NCI-H146 (cell line): ENCODE measurements around the gene TSPAN18.

Experiments
- DNase-seq: peaks from one replicate; lab custom pipeline; 2025; lab: John Stamatoyannopoulos, UW

The TSPAN18 gene

DNA sequence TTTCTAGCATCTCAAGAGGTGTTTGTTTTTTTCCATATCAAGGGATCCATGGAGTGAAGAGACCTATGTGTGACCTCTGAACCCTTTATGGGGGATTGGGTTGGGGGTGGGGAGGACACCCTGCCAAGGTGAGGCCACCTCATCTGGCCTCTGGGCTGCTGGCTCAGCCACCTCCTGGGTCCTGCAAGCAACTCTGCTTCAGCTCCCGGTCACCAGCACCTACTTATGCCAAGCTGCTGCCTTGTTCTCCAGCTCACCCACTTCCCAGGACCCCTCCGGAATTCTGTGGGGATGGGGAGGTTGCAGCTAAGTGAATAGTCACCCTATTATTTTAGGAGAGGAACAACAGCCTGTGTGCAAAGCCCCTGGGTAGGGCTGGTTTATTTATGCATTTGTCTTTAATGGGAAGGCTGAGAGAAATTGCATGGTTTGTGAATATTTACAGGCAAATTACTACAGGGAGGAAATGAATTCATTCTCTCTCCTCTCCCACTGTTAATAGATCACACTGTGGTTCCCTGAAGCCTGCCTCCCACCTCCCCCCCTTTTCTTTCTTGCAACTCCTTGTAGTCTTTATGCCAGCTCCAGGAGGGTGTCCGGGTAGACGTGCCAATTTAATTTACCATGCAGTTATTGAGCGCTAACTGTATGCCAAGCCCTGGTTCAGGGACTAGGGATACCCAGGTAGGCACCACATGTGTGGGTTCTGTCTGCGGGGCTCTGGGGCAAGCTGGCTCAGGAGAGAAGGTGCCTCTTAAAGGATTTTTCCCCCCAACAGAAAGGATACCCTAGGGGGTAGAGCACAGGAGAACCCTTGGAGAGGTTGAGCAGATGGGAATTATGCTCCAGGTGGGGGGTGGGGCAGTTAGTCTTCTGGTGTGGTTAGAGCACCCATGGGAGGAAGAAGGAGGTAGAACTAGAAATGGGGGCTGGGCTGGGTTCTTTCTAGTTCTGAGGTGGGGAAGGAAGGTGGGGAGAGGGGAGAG, 50.7 kb downstream of the TSPAN18 start:
- DNase-seq = no peak

DNA sequence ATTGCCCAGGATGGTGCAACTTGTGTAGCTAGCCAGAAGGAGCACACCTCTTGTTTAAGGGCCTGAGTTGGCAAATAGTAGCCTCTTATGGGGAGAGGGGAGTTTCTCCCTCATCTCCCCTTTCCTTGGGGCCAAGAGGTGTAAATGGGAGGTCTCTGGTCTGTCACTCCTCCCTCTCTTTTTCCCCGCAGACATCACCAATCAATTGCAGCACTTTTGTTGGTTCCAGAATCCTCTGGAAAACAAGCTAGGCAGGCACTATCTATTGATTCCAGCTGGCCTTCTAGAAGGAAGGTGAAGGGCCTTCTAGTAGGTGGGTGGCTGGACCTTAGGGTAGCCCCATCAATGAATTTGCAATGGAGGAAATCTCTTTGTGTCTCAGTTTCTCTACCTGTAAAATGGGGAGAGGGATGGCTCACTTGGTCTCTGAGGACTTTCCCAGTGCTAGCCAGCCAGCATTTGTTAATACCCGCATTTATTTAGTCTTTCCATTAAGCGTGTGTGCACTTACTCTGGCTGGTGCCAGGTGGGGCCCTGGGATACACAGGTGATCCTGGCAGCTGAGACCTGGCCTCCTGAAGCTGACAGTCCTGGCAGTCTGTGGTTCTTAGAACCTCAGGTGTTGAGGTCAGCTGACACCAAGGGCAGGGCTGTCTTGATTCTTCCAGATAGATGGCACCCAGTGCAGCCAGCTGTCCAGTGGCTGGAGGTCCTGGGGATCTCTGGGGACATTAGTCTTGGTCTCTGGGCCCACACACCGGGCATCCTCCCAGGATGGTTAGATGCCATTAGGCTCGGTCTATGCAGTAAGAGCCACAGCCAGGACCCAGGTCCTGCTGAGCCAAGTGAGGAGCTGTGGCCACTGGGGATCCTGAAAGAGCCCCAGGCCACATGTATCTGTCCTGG, 51.7 kb downstream of the TSPAN18 start:
- DNase-seq = no peak

DNA sequence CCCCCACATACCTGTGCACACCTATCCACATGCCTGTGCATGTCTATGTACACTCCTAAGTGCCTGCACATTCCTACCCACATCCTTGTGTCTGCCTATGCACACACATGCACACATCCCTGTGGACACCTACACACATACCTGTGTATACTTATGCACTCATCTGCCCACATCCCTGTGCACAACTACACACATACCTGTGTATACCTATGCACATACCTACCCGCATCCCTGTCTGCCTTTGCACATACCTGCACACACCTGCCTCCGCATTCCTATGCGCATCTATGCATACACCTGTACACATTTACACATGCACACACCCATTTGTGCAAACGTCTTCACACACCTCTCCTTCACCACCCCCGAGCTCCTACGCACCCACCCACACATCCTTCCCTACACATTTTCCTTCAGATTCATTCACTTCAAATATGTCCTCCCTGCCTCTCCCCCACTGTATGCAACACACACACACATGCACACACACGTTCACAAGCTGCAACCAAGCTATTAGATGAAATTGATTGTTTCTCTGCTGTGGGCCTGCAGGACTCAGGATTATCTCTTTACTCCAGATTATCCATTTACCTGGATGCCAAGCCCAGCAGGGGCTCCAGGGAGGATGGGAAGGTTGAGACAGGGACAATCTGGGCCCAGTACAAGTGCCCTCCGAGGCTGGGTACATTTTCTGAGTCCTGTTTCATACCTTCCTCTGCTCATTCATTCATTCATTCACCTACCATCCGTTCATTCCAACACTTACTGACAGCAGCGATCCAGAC, 53.2 kb downstream of the TSPAN18 start:
- DNase-seq = no peak

DNA sequence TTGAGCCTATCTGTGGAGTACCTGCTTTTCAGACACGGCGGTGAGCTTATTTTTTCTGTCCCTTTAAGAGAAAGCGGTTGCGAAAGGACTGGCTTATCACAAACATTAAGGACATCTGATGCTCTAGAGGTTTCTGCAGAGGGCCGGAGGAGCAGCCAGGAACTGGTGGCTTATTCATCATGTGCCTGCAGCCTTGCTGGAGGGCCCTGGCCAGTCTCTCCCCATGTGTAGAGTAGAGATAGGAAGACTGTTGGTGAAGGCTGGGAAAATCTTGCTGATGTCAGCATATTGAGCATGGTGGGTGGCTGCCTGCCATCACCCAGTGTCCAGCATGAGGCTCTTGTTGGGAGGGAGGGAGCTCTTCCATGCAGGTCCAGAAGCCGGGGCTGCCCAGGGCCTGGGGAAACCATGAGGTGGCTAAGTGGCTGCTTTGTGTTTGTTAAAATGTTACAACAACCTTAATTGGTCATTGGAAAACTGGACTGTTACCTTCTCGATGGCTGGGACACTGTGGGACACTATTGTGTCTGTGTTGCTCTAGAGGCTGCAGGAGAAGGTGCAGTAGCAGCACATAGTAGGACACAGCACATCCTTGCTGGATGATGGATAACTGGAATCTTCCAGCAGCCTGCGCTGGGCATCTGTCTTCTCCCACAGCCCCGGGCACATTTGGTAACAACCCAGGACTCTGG, 54.3 kb downstream of the TSPAN18 start:
- DNase-seq = no peak

GRCh38 chr11:44781655-44782054, 54.9 kb downstream of the TSPAN18 start:
- DNase-seq = no peak

DNA sequence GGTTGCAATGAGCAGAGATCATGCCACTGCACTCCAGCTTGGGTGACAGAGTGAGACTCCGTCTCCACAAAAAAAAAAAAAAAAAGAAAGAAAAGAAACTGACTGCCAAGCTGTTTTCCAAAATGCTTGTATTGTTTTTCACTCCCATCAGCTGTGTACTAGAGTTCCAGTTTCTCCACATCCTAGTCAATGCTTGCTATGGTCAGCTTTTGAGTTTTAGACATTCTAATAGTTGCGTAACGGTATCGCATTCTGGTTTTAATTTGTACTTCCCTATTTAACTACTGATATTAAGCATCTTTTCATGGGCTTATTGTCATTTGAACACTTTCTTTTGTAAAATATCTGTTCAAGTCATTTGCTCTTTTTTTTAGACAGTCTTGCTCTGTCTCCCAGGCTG, 55.7 kb downstream of the TSPAN18 start:
- DNase-seq = no peak

GRCh38 chr11:44784436-44784760, 57.6 kb downstream of the TSPAN18 start:
- DNase-seq = no peak

DNA sequence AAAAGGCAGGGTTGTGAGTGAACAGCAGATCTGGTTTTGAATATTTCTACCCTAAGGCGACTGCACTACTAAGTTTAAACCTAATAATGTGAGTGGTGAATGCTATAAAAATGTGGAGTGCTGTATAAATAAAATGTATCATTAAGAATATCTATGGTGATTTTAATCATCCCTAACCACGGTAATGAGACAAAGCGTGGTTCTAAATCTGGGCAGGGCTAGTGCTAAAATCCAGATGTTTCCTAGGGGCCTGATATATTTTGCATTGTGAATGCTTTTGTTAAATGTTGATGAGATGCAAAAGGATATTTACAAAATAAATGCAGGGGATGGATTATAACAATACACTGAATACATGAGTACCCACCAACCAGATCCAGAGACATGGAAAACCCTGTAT, 58.1 kb downstream of the TSPAN18 start:
- DNase-seq = no peak

DNA sequence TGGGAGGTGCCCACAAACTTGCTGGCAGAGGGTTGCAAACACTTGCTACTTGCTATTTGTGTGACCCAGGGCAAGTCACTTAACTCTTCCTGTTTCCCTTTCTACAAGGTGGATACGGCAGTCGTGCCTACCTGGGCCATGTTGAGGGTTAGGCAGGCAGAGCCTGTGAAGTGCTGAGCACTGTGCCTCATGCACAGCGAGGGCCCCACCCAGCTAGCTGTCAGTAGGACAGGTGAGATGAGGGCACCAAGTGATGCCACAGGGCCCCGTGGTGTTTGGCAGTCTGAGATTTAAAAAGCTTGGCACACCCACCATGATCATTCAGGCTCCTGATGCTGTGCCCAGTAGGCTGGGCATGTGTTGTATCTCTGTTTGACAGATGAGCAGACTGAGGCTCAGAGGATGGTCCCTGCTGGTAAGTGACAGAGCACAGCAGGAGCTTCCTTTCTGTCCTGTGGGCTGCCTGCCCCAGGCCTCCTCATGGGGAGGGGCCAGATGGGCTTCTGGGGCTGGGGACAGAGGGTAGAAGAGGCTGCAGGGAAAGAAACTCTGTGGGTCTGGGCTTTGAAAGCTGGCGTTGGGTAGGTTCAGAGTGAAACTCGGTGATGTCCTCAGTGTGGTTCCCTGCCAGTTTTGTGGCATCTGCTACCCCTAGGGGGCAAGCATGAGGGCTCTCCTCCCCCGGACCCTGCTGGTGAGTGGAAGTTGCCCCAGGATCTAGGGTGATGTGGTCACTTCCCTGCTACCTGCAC, 59.3 kb downstream of the TSPAN18 start:
- no peak for DNase-seq

GRCh38 chr11:44787070-44787469, 60.3 kb downstream of the TSPAN18 start:
- DNase-seq = no peak

GRCh38 chr11:44787981-44788380, 61.2 kb downstream of the TSPAN18 start:
- no peak for DNase-seq

DNA sequence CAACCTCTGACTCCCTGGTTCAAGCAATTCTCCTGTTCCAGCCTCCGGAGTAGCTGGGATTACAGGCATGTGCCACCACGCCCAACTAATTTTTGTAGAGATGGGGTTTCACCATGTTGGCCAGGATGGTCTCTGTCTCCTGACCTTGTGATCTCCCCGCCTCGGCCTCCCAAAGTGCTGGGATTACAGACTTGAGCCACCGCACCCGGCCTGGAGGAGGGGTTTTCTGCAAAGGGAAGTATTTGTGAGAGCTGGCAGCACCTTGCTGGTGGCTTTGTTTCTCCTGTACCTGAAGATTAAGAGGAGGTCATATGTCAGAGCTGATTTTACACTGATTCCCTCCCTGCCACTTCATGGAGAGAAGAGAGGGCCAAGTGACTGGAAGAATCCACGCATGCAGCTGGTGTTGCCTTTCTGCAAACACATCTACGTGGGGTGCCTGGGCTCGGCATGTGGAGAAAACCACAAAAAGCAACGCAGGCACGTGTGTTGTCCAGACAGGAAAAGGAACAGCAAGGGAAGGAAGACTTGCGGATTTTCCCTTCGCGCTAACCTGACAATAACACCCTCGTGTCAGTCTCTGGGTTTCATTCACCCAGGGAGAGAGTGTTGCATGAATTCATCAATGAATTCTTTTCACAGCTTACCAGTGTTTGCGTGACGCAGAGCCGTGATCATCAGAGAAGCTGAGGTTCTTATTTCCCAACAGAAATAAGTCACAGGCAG, 61.9 kb downstream of the TSPAN18 start:
- no peak for DNase-seq

GRCh38 chr11:44789496-44789895, 62.7 kb downstream of the TSPAN18 start:
- no peak for DNase-seq

DNA sequence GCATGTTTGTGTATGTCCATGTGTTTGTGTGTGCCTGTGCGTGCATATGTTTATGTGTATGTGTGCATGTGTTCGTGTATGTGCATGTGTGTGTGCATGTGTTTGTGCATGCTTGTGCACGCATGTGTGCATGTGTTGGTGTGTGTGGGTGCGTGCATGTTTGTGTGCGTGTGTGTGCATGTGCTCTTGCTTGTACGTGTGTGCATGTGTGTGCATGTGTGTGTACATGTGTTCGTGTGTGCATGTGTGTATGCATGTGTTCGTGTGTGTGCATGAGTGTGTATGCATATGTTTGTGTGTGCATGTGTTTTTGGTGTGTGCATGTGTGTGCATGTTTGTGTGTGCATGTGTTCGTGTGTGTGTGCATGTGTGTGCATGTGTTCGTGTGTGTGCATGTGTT, 63.4 kb downstream of the TSPAN18 start:
- no peak for DNase-seq

GRCh38 chr11:44791316-44791925, 64.7 kb downstream of the TSPAN18 start:
- DNase-seq = no peak

DNA sequence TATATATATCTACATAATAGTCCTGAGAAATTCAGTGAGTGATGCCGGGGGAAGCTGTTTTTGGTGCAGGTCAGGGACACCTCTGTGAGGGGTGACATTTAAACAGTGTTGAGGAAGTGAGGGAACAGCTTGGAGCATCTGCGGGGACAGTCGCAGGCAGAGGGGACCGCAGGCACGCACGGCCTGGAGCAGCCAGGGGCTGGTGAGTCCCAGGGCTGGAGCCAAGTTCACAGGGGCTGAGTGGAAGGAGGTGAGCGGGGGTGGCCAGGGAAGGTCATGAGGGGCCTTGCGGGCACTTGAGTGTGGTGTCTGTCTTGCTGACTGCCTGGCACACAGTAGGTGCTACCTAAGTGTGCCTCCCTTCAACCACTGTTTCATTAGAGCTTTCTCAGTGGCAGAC, 65.4 kb downstream of the TSPAN18 start:
- DNase-seq = no peak

DNA sequence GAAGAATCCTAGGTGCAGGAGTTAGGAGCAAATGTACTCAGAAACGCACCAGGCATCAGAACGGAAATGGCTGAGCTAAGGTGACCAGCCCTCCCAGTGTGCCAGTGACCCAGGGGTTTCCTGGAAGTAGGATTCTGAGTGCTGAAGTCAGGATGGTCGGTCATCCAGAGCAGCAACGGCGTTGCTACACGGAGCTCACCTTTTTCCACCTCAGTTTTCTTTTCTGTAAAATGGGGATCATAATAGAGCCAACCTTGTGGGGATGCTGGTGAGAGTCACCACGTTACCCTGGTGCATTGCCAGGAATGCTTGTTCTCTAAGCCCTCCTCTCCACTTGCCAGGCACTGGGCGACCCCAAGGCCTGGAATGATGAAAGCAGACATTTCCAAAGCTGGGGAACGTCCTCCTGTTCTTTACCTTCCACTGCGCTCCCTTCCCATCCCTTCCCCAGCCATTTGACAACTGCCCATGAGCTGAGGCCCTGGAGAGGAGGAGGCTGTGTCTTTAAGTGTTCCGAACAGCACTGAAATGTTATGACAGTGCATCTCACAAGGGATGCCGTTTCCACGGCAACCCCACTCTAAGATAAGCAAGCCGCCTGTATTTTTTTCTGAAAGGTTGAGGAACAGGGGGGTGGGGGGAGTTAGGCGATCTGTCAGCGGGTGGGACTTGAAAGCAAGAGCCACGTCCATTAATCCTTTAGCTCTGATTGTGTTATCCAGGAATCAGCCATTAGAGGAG, 66.8 kb downstream of the TSPAN18 start:
- no peak for DNase-seq

- no peak for DNase-seq
These were observed 69.2 kb downstream of the TSPAN18 start for GRCh38 chr11:44795803-44796535.
